HL-60 (cell line): ENCODE results near the gene AFF1.

ENCODE experiments used
- DNase-seq, 2 experiments: peaks; one replicate each; pipeline ENCODE4 v3.0.0-alpha.2; 2010 to 2020; ENCODE audit warnings: low read depth in 1 of 2, low spot score in 1 of 2
- H3K27ac ChIP-seq: fragments of 250-450 bp; sonication (Bioruptor Pico); replicated peaks from 2 replicates; pipeline ENCODE4 v1.5.1; 2020; ENCODE audit warnings: mild to moderate bottlenecking, moderate library complexity
- H3K27me3 ChIP-seq: fragments of 250-450 bp; sonication (Bioruptor Pico); 2 replicates; pipeline ENCODE4 v1.5.1; 2021; ENCODE audit warnings: mild to moderate bottlenecking, moderate library complexity; ENCODE audit not compliant: insufficient read depth, poor library complexity, severe bottlenecking
- H3K4me3 ChIP-seq: replicated peaks from 2 replicates; pipeline ENCODE4 v1.5.1; 2011; ENCODE audit warnings: mild to moderate bottlenecking, control low read depth, low read length; ENCODE audit not compliant: insufficient read depth
- GABPA ChIP-seq: IDR thresholded peaks from 2 replicates; pipeline ENCODE4 v1.6.1; 2012; ENCODE audit warnings: low read depth
- POLR2AphosphoS5 ChIP-seq: IDR thresholded peaks from 2 replicates; pipeline ENCODE4 v1.6.1; 2012; ENCODE audit warnings: low read depth
- SPI1 ChIP-seq: IDR thresholded peaks from 2 replicates; pipeline ENCODE4 v1.6.1; 2012; ENCODE audit warnings: low read depth, mild to moderate bottlenecking, borderline replicate concordance
- TF ChIP-seq, protein P1 (sequence below): IDR thresholded peaks from 2 replicates; pipeline ENCODE4 v1.6.1; 2012; ENCODE audit warnings: low read depth; ENCODE audit not compliant: insufficient replicate concordance
- TF ChIP-seq, protein P2 (sequence below): IDR thresholded peaks from one replicate; pipeline ENCODE4 v1.5.1; 2011; ENCODE audit warnings: low read length, control low read depth, inconsistent platforms; ENCODE audit not compliant: insufficient read depth

AFF1 gene

DNA sequence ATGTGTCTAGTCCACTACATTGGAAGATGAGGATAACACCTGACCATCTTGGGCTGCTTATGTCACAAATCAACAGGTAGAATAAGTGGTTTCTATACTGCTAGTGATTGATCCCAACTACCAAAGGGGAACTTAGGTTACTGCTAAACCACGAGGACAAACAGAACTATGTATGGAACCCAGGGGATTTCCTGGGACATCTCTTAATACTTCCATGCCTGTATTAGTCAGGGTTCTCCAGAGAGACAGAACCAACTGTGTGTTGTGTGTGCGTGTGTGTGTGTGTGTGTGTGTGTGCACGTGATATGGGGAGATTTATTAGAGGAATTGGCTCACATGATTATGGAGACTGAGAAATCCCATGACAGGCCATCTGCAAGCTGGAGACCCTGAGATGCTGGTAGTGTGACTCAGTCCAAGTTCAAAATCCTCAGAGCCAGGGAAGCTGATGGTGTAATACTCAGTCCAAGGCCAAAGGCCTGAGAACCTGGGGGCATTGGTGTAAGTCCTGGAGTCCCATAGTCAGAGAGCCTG is 16.2 kb upstream of the AFF1 start:
- TF ChIP-seq, protein P1, sequence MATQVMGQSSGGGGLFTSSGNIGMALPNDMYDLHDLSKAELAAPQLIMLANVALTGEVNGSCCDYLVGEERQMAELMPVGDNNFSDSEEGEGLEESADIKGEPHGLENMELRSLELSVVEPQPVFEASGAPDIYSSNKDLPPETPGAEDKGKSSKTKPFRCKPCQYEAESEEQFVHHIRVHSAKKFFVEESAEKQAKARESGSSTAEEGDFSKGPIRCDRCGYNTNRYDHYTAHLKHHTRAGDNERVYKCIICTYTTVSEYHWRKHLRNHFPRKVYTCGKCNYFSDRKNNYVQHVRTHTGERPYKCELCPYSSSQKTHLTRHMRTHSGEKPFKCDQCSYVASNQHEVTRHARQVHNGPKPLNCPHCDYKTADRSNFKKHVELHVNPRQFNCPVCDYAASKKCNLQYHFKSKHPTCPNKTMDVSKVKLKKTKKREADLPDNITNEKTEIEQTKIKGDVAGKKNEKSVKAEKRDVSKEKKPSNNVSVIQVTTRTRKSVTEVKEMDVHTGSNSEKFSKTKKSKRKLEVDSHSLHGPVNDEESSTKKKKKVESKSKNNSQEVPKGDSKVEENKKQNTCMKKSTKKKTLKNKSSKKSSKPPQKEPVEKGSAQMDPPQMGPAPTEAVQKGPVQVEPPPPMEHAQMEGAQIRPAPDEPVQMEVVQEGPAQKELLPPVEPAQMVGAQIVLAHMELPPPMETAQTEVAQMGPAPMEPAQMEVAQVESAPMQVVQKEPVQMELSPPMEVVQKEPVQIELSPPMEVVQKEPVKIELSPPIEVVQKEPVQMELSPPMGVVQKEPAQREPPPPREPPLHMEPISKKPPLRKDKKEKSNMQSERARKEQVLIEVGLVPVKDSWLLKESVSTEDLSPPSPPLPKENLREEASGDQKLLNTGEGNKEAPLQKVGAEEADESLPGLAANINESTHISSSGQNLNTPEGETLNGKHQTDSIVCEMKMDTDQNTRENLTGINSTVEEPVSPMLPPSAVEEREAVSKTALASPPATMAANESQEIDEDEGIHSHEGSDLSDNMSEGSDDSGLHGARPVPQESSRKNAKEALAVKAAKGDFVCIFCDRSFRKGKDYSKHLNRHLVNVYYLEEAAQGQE: no peak
- TF ChIP-seq POLR2AphosphoS5 (no peak), SPI1 (no peak), GABPA (no peak)
- TF ChIP-seq, protein P2, sequence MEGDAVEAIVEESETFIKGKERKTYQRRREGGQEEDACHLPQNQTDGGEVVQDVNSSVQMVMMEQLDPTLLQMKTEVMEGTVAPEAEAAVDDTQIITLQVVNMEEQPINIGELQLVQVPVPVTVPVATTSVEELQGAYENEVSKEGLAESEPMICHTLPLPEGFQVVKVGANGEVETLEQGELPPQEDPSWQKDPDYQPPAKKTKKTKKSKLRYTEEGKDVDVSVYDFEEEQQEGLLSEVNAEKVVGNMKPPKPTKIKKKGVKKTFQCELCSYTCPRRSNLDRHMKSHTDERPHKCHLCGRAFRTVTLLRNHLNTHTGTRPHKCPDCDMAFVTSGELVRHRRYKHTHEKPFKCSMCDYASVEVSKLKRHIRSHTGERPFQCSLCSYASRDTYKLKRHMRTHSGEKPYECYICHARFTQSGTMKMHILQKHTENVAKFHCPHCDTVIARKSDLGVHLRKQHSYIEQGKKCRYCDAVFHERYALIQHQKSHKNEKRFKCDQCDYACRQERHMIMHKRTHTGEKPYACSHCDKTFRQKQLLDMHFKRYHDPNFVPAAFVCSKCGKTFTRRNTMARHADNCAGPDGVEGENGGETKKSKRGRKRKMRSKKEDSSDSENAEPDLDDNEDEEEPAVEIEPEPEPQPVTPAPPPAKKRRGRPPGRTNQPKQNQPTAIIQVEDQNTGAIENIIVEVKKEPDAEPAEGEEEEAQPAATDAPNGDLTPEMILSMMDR: no peak
- no peak for DNase-seq
- Histone ChIP-seq H3K27me3 (no peaks in the 10 kb centered on the region), H3K27ac (no peak overlapping the region), H3K4me3 (no peak overlapping the region)

DNA sequence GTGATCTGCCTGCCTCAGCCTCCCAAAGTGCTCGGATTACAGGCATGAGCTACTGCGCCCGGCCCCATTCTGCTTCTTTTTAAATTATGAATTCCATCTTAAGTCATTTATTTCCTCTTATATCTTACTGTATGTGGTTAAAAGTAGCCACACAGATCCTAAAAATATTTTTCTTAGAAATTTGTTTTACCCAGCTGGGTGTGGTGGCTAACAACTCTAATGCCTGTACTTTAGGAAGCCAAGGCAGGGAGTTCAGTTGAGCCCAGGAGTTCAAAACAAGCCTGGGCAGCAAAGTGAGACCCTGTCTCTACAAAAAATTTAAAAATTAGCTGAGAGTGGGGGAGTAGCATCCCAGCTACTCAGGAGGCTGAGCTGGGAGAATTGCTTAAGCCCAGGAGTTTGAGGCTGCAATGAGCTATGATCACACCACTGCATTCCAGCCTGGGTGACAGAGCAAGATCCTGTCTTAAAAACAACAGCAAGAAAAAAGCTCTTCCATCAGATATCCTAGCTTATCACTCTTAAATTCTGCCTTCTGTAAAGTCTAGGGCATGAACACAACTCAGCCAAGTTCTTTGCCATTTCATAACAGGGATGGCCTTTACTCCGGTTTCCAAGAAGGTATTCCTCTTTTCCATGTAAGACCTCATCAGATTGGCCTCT is 15.1 kb upstream of the AFF1 start:
- Histone ChIP-seq H3K27ac (no peak overlapping the region), H3K27me3 (no peaks in the 10 kb centered on the region)
- DNase-seq: no peak

DNA sequence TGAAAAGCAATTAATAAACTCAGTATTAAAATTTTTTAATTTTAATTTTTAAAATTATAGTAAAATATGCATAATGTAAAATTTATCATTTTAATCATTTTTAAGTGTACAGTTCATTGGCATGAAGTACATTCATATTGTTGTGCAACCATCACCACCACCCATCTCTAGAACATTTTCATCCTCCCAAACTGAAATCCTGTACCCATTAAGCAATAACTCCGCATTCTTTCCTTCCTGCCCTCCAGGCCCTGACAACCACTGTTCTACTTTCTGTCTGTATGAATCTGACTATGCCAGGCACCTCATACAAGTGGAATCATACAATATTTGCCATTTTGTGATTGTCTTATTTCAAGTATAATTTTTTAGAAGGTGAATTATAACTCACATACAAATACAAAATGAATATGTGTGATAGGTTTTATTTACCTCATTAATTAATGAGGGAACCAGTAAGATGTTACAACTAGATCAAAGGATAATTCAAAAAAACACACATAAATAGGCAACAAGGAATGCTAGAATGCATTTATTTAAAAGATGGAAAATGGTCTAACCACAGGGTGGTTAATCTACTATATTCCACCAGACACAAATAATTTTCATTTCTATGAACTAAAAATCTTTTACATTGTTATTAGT is 13.1 kb upstream of the AFF1 start:
- TF ChIP-seq, protein P2: no peak
- TF ChIP-seq SPI1 (no peak), POLR2AphosphoS5 (no peak), GABPA (no peak)
- TF ChIP-seq, protein P1: no peak
- Histone ChIP-seq H3K4me3 (no peak overlapping the region), H3K27ac (no peak overlapping the region), H3K27me3 (no peaks in the 10 kb centered on the region)
- peak; percentile 58 to 74 for DNase-seq

More for the DNA sequence above, 15.1 kb upstream of the AFF1 start:
- no peak overlapping the region for H3K4me3 ChIP-seq
- TF ChIP-seq GABPA (no peak), POLR2AphosphoS5 (no peak), SPI1 (no peak)
- TF ChIP-seq, protein P1: no peak
- TF ChIP-seq, protein P2: no peak
